ENCODE measurements around the gene RHBDF2. TPM values are rescaled to one million over a fixed set of nuclear protein-coding genes. Genes with fewer than 3 reads are reported as not detected.

Gene RHBDF2
- total and polyA plus RNA-seq, 2 donors (not counting 1 experiment from before 2014, with no cell fraction given): 288 to 482 TPM

DNA sequence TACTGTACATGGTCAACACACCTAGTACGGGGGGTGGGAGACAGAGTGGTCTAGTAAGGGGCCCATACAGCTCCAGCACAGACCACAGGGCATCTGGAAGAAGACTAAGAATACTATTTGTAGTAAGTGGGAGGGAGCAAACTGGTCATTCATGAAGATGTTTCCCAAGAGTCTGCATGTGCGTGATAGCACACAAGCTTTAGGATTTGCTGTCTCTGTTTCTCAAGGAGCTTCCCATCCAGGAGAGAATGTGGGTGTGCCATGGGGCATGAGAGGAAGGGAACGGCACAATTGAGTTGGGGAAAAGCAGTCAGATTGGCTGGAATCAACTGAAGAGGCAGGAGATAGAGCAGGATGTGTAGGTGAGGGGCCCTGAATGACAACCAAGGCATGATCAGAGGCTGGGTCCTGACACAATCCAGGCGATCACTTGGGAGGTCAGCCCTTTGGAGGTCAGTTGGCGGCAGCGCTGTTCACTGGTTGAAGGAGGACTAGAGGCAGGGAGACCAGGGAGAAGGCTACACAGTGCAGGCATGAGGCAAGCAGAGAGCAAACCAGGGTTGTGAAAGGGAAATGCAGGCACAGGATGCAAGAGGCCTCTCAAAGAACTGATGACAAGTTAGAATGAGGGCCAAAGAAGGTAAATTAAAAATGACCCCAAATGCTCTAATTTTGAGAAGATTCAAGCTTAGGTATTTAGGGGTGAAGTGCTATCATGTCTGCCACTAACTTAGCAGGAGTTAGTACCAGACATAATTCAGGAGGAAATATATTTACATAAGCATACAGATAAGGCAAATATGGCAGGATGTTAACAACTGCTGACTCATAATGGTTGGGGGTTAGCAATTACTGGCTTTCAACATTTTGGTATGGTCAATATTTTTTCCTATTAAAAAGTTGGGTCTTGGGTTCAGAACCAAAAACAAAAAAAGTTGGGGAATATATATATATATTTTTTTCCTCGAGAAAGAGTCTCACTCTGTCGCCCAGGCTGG is 58.6 kb downstream of the RHBDF2 start:
- ChIA-PET POLR2A (no interaction called here), CTCF (interaction anchor here (0.6 to 3.2 kb wide), 7 partner anchors 11 to 35 kb away, joined by 3 to 19 read pairs (median 4); no protein-coding TSS in a partner anchor)
- peak overlapping the region; percentile 2 for H3K4me2 ChIP-seq (replicated peaks; ENCODE audit: low read depth, low read length, poor library complexity, severe bottlenecking)
- no peaks in the 10 kb centered on the region for H3K27me3 ChIP-seq (replicated peaks in 1 of 4; ENCODE audit: control extremely low read depth in 1 of 4, control insufficient read depth in 3 of 4, insufficient read depth in 4 of 4, low read length in 3 of 4)
- H3K4me1 Mint-ChIP-seq: peaks cover 87% of the 10 kb centered on the region
- H2AFZ ChIP-seq (ENCODE audit: insufficient read depth, low read depth, low read length, poor library complexity, severe bottlenecking): no peak overlapping the region
- no peaks in the 10 kb centered on the region for H3K27me3 Mint-ChIP-seq
- H3K9me3 Mint-ChIP-seq (ENCODE audit: insufficient read depth): no peaks in the 10 kb centered on the region
- H3K36me3 ChIP-seq (replicated peaks in 1 of 2; ENCODE audit: control extremely low read depth in 1 of 2, control insufficient read depth in 1 of 2, extremely low read depth in 1 of 2, insufficient read depth in 2 of 2, low read length in 1 of 2): peaks cover 0 to 13% of the 10 kb centered on the region in 2 experiments
- H3K4me3 Mint-ChIP-seq: peak overlapping the region; percentile 35
- H3K9me3 ChIP-seq (ENCODE audit: control extremely low read depth in 1 of 3, control insufficient read depth in 2 of 3, insufficient read depth in 1 of 3, low read length in 2 of 3): no peaks in the 10 kb centered on the region
- H3K27ac ChIP-seq (ENCODE audit: low read length in 2 of 2): no peak overlapping the region
- peaks cover 98% of the 10 kb centered on the region for H4K20me1 ChIP-seq (ENCODE audit: control insufficient read depth, insufficient read depth, low read length, poor library complexity, severe bottlenecking)
- H3K79me2 ChIP-seq (ENCODE audit: control insufficient read depth, insufficient read depth, low read length): peaks cover 100% of the 10 kb centered on the region
- no peak for ATAC-seq (ENCODE audit: low read depth)
- no peak overlapping the region for H3K27ac Mint-ChIP-seq
- 90% methylated on average over 6 of the region's 8 CpGs for WGBS (ENCODE audit: insufficient coverage)
- H3K4me1 ChIP-seq (ENCODE audit: control insufficient read depth in 2 of 2, insufficient read depth in 2 of 2, low read length in 2 of 2): peaks cover 66 to 75% of the 10 kb centered on the region in 2 donors
- no peak for TF ChIP-seq EZH2 (IDR thresholded peaks at IDR 0.05; ENCODE audit: borderline replicate concordance, insufficient read depth, low read depth, low read length, poor library complexity, severe bottlenecking)
- TF ChIP-seq, protein P1, sequence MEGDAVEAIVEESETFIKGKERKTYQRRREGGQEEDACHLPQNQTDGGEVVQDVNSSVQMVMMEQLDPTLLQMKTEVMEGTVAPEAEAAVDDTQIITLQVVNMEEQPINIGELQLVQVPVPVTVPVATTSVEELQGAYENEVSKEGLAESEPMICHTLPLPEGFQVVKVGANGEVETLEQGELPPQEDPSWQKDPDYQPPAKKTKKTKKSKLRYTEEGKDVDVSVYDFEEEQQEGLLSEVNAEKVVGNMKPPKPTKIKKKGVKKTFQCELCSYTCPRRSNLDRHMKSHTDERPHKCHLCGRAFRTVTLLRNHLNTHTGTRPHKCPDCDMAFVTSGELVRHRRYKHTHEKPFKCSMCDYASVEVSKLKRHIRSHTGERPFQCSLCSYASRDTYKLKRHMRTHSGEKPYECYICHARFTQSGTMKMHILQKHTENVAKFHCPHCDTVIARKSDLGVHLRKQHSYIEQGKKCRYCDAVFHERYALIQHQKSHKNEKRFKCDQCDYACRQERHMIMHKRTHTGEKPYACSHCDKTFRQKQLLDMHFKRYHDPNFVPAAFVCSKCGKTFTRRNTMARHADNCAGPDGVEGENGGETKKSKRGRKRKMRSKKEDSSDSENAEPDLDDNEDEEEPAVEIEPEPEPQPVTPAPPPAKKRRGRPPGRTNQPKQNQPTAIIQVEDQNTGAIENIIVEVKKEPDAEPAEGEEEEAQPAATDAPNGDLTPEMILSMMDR (IDR thresholded peaks at IDR 0.05): no peak
- intact Hi-C loops (cut with micrococcal nuclease): no loop called here
- DNase-seq: no peak
- H3K4me3 ChIP-seq (ENCODE audit: control extremely low read depth in 1 of 5, extremely low read depth in 1 of 5, insufficient read depth in 1 of 5, low read depth in 2 of 5, low read length in 4 of 5): no peak overlapping the region
- no peak overlapping the region for H3K9ac ChIP-seq (ENCODE audit: low read length)

All from B cell (primary cell).